ENCODE measurements around the gene PAPSS2.

- TF ChIP-seq CTCF (IDR thresholded peaks at IDR 0.05) (no peak), POLR2A (IDR thresholded peaks at IDR 0.05) (no peak)
These were observed 116.1 kb downstream of the PAPSS2 start for GRCh38 chr10:87775766-87776165.

Measured in body of pancreas (tissue), 4 donors.